Osteocyte (in vitro differentiated cells): Measurements from ENCODE around the gene SLC2A14. TPM values are rescaled to one million over a fixed set of nuclear protein-coding genes. Genes with fewer than 3 reads are reported as not detected.
"Not testable (repeated sequence)": the region's sequence is repeated elsewhere in the genome, so short reads cannot be mapped to it uniquely, and the experiment has no call there.

Experiments
- DNase-seq: peaks from one replicate; pipeline ENCODE4 v3.0.0; 2021; ENCODE audit warnings: mixed read lengths; ENCODE audit not compliant: unreplicated experiment; ENCODE audit errors: extremely low spot score
- H3K27ac Mint-ChIP-seq: one replicate; pipeline ENCODE4 v1.8.0; 2021; ENCODE audit warnings: mild to moderate bottlenecking, mixed read lengths; ENCODE audit not compliant: unreplicated experiment
- H3K27me3 Mint-ChIP-seq: one replicate; pipeline ENCODE4 v1.8.0; 2021; ENCODE audit warnings: mixed read lengths; ENCODE audit not compliant: unreplicated experiment
- H3K36me3 Mint-ChIP-seq: one replicate; pipeline ENCODE4 v1.8.0; 2021; ENCODE audit warnings: mixed read lengths; ENCODE audit not compliant: unreplicated experiment
- H3K4me1 Mint-ChIP-seq: one replicate; pipeline ENCODE4 v1.8.0; 2021; ENCODE audit warnings: mixed read lengths; ENCODE audit not compliant: unreplicated experiment
- H3K4me3 Mint-ChIP-seq: one replicate; pipeline ENCODE4 v1.8.0; 2021; ENCODE audit warnings: mild to moderate bottlenecking, moderate library complexity, mixed read lengths; ENCODE audit not compliant: unreplicated experiment
- H3K9me3 Mint-ChIP-seq: one replicate; pipeline ENCODE4 v1.8.0; 2021; ENCODE audit warnings: mixed read lengths; ENCODE audit not compliant: unreplicated experiment
- total RNA-seq: library from RNA; stranded (reverse); gene quantifications from 2 replicates; pipeline ENCODE4 v1.2.1, GENCODE V29; 2021
- TF ChIP-seq, protein P1 (sequence below): fragments of 200-600 bp; sonication (generic); IDR thresholded peaks from 2 replicates; pipeline ENCODE4 v1.5.0; 2021; ENCODE audit warnings: antibody characterized with exemption, mild to moderate bottlenecking, moderate library complexity

SLC2A14 gene
- total RNA-seq, 1 donor from 2014 or later, result 1.9 TPM

DNA sequence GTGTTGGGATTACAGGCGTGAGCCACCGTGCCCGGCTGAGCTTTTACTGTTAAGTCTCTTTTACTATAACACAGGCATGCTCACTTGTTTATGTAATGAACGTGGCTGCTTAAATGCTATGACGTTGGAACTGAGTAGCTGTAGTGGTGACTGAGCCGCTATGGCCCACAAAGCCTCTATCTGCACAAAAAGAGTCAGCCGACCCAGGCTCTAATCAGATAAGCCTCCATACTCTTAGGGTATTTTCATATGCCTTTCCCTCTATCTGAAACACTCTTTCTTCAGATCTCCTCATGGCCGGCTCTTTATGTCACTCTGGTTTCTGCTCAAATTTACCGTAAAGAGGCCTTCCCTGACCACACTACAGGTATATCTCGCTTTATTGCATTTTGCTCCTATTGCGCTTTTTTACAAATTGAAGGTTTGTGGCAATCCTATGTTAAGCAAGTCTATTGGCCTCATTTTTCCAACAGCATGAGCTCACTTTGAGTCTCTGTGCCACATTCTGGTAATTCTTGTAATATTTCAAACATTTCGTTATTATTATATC lies 8.0 kb downstream of the SLC2A14 start:
- Mint-ChIP-seq H3K27ac (no peak overlapping the region), H3K4me1 (peaks cover 18% of the 10 kb centered on the region), H3K36me3 (no peaks in the 10 kb centered on the region), H3K27me3 (no peaks in the 10 kb centered on the region), H3K9me3 (no peaks in the 10 kb centered on the region), H3K4me3 (no peak overlapping the region)
- no peak for DNase-seq
- TF ChIP-seq, protein P1, sequence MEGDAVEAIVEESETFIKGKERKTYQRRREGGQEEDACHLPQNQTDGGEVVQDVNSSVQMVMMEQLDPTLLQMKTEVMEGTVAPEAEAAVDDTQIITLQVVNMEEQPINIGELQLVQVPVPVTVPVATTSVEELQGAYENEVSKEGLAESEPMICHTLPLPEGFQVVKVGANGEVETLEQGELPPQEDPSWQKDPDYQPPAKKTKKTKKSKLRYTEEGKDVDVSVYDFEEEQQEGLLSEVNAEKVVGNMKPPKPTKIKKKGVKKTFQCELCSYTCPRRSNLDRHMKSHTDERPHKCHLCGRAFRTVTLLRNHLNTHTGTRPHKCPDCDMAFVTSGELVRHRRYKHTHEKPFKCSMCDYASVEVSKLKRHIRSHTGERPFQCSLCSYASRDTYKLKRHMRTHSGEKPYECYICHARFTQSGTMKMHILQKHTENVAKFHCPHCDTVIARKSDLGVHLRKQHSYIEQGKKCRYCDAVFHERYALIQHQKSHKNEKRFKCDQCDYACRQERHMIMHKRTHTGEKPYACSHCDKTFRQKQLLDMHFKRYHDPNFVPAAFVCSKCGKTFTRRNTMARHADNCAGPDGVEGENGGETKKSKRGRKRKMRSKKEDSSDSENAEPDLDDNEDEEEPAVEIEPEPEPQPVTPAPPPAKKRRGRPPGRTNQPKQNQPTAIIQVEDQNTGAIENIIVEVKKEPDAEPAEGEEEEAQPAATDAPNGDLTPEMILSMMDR, result no peak

DNA sequence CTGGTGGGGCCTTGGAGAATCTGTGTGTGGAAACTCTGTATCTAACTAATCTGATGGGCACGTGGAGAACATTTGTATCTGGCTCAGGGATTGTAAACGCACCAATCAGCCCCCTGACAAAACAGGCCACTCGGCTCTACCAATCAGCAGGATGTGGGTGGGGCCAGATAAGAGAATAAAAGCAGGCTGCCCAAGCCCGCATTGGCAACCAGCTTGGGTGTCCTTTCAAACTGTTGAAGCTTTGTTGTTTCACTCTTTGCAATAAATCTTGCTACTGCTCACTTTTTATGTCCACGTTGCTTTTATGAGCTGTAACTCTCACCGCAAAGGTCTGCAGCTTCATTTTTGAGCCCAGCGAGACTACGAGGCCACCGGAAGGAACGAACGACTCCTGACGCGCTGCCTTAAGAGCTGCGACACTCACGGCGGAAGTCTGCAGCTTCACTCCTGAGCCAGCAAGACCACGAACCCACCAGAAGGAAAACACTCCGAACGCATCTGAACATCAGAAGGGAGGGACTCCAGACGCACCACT lies 9.8 kb downstream of the SLC2A14 start:
- H3K9me3 Mint-ChIP-seq, H3K27me3 Mint-ChIP-seq, DNase-seq, H3K4me3 Mint-ChIP-seq, H3K36me3 Mint-ChIP-seq, H3K27ac Mint-ChIP-seq: not testable (repeated sequence)
- H3K4me1 Mint-ChIP-seq, result peaks cover 22% of the 10 kb centered on the region

DNA sequence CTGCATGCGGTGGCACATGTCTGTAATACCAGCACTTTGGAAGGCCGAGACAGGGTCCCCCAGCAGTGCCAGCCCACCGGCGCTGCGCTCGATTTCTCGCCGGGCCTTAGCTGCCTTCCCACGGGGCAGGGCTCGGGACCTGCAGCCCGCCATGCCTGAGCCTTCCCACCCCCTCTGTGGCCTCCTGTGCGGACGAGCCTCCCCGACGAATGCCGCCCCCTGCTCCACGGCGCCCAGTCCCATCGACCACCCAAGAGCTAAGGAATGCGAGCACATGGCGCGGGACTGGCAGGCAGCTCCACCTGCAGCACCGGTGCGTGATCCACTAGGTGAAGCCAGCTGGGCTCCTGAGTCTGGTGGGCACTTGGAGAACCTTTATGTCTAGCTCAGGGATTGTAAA lies 10.4 kb downstream of the SLC2A14 start:
- H3K27me3 Mint-ChIP-seq, H3K27ac Mint-ChIP-seq, H3K4me3 Mint-ChIP-seq, H3K9me3 Mint-ChIP-seq, DNase-seq, H3K36me3 Mint-ChIP-seq: not testable (repeated sequence)
- H3K4me1 Mint-ChIP-seq, result peaks cover 22% of the 10 kb centered on the region

DNA sequence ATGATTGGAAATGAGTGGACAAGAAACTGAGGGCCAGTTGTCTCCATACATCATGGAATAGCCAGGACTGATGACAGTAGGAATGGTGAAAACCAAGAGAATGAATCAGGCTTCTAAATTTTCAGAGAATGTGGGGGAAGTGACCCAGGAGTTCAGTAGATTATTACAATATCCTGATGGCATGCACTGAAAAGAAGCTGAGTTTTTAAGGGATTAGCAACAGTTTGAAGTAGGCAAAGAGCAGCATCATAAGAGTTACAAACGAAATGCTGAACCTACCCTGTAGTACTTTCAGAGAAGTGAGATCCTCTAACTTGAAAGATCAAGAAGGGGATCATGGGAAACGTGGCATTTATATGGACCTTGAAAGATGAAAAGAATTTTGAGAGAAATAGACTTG lies 13.2 kb downstream of the SLC2A14 start:
- H3K4me3 Mint-ChIP-seq, result no peak overlapping the region
- no peaks in the 10 kb centered on the region for H3K27me3 Mint-ChIP-seq
- no peaks in the 10 kb centered on the region for H3K9me3 Mint-ChIP-seq
- H3K27ac Mint-ChIP-seq, result peak overlapping the region; percentile 92
- H3K4me1 Mint-ChIP-seq, result peaks cover 22% of the 10 kb centered on the region
- TF ChIP-seq, protein P1, result no peak
- no peak for DNase-seq
- no peaks in the 10 kb centered on the region for H3K36me3 Mint-ChIP-seq

DNA sequence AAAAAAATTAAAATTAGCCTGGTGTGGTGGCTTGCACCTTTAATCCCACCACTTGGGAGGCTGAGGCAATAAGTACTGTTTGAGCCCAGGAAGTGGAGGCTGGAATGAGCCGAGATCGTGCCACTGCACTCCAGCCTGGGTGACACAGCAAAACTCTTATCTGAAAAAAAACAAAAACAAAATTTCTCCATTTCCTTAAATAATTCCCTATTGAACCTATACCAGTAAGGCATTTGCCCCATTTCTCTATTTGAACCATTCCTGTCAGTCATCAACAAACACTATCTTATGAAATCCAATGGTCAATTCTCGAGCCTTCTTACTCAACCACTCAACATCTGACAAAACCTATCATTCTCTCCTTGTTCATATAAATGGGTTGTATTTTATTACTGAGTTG lies 14.7 kb downstream of the SLC2A14 start:
- H3K4me1 Mint-ChIP-seq, result peaks cover 17% of the 10 kb centered on the region
- no peak overlapping the region for H3K27ac Mint-ChIP-seq
- no peak for DNase-seq

DNA sequence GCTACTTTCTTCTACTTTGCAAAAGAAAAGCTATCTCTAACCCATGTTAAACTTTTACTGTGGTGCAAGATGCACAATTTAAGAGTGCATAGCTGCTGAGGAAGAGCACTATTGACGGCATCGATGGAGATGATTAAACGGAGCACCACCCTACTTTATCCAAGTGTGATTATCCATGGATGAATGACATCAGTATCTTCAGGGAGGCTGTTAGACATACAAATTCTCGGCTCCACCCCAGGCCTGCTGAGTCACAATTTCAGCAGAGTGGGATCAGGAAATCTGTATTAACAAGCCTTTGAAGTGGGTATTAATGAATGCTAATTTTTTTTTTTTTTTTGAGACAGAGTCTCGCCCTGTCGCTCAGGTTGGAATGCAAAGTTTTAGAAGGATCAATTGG lies 16.2 kb downstream of the SLC2A14 start:
- H3K36me3 Mint-ChIP-seq, result no peaks in the 10 kb centered on the region
- DNase-seq, result no peak
- TF ChIP-seq, protein P1, result no peak
- peaks cover 17% of the 10 kb centered on the region for H3K4me1 Mint-ChIP-seq
- H3K4me3 Mint-ChIP-seq, result no peak overlapping the region
- H3K9me3 Mint-ChIP-seq, result no peaks in the 10 kb centered on the region
- H3K27ac Mint-ChIP-seq, result no peak overlapping the region
- peaks cover 18% of the 10 kb centered on the region for H3K27me3 Mint-ChIP-seq

More for the DNA sequence above, 14.7 kb downstream of the SLC2A14 start:
- Mint-ChIP-seq H3K36me3 (no peaks in the 10 kb centered on the region), H3K27me3 (peaks cover 6% of the 10 kb centered on the region), H3K4me3 (no peak overlapping the region), H3K9me3 (no peaks in the 10 kb centered on the region)
- TF ChIP-seq, protein P1, result no peak
